C4-2B (cell line): ENCODE results near the gene TOP3B.
A peak's percentile ranks its signal among the peaks of the same experiment; 100 is the strongest.

ENCODE experiments used
- H3K27ac ChIP-seq: fragments of 450-650 bp; 2 replicates; pipeline ENCODE4 v1.5.1; 2017
- ZFX ChIP-seq: fragments of 450-650 bp; IDR thresholded peaks from 2 replicates; pipeline ENCODE4 v1.6.1; 2017
- TF ChIP-seq, protein P1 (sequence below): fragments of 450-650 bp; conservative IDR thresholded peaks from 2 replicates; pipeline ENCODE4 v1.5.1; 2017; ENCODE audit warnings: mild to moderate bottlenecking

TOP3B gene, protein sequence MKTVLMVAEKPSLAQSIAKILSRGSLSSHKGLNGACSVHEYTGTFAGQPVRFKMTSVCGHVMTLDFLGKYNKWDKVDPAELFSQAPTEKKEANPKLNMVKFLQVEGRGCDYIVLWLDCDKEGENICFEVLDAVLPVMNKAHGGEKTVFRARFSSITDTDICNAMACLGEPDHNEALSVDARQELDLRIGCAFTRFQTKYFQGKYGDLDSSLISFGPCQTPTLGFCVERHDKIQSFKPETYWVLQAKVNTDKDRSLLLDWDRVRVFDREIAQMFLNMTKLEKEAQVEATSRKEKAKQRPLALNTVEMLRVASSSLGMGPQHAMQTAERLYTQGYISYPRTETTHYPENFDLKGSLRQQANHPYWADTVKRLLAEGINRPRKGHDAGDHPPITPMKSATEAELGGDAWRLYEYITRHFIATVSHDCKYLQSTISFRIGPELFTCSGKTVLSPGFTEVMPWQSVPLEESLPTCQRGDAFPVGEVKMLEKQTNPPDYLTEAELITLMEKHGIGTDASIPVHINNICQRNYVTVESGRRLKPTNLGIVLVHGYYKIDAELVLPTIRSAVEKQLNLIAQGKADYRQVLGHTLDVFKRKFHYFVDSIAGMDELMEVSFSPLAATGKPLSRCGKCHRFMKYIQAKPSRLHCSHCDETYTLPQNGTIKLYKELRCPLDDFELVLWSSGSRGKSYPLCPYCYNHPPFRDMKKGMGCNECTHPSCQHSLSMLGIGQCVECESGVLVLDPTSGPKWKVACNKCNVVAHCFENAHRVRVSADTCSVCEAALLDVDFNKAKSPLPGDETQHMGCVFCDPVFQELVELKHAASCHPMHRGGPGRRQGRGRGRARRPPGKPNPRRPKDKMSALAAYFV

DNA sequence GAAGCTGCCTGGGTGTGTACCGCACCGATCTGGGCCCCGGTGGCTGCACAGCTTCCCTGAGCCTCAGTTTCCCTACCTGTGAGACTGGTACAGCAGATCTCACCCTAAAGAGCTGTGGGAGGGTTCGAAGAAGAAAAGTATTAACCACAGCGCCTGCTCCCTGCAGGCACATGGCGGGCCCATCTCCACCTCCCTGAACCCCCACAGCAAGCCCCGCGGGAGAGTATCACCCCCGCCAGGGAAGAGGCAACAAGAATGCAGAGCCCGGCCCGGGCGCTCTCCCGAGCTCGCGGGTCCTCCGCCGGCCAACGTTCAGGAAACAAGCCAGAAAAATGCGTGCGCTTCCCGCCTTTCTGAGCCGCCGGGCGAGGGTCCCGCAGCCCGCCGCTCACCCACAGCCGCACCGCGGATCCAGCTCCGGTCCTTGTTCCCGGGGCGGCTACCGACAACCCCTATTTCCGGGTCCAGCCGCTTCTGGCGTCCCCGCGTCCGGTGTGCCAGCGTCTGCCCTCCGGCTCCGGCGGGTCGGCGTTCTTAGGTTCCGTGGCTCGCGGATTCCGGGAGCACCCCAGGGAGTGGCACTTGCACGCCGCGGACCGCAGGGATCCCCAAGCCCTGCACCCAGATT is at the start of gene TOP3B:
TOP3B (minus strand) TSS at position 450 of the 628 bp plus-strand sequence. CDS start 7,078 bp downstream, outside the sequence.
- peak within 1 kb of the TSS; percentile 89 for H3K27ac ChIP-seq
- TF ChIP-seq, protein P1, sequence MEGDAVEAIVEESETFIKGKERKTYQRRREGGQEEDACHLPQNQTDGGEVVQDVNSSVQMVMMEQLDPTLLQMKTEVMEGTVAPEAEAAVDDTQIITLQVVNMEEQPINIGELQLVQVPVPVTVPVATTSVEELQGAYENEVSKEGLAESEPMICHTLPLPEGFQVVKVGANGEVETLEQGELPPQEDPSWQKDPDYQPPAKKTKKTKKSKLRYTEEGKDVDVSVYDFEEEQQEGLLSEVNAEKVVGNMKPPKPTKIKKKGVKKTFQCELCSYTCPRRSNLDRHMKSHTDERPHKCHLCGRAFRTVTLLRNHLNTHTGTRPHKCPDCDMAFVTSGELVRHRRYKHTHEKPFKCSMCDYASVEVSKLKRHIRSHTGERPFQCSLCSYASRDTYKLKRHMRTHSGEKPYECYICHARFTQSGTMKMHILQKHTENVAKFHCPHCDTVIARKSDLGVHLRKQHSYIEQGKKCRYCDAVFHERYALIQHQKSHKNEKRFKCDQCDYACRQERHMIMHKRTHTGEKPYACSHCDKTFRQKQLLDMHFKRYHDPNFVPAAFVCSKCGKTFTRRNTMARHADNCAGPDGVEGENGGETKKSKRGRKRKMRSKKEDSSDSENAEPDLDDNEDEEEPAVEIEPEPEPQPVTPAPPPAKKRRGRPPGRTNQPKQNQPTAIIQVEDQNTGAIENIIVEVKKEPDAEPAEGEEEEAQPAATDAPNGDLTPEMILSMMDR = no peak
- no peak for TF ChIP-seq ZFX

DNA sequence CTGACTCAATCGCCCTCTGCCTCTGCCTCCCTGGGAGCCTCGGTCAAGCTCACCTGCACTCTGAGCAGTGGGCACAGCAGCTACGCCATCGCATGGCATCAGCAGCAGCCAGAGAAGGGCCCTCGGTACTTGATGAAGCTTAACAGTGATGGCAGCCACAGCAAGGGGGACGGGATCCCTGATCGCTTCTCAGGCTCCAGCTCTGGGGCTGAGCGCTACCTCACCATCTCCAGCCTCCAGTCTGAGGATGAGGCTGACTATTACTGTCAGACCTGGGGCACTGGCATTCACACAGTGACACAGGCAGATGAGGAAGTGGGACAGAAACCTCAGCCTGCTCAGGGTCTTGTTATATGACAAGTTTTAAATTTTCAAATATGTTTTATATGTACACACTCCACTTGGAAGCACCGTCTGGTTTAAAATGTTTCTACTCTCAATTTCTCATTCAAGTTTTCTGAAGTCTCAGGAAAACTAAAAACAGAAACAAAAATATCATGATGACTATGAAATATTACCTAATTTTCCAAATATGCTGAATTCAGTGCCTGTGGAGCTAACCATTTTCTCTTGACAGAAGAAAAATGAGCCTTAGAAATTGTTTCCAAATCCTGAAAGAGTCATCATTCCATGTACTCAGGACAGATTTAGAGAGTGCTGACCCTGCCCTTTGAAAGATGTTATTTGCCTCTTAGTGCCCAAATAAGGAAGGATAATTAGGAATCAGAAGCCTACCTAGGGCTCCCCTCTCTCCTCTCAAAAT is 48.8 kb upstream of the TOP3B start:
- TF ChIP-seq, protein P1 = no peak
- TF ChIP-seq ZFX = no peak

DNA sequence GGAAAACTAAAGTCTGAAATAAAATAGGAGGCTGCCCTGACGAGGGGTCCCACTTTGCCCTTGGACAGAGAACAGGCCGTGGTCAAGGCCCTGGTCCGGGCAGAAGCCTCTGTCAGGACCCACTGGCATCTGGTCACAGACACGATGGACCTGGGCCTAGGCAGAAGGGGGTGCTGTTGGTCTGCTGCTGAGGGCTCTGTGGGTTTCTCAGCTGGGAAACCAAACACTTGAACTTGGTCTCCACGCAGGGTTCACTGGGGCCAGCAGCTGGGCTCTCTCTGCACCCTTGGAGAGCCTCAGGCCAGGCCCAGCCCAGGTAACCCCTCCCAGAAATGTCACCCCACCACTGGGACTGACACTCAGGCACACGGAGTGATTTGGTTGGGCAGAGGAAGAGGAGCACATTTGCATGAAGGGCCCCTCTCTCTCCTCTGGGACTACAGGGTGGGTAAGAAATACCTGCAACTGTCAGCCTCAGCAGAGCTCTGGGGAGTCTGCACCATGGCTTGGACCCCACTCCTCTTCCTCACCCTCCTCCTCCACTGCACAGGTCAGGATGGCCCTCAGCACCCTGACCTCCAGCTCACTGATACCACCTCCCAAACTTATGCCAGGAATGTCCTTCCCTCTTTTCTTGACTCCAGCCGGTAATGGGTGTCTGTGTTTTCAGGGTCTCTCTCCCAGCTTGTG is 48.1 kb upstream of the TOP3B start:
- TF ChIP-seq, protein P1 = no peak
- no peak for TF ChIP-seq ZFX
- no peak overlapping the region for H3K27ac ChIP-seq

More for the DNA sequence above, 48.8 kb upstream of the TOP3B start:
- H3K27ac ChIP-seq = no peak overlapping the region

DNA sequence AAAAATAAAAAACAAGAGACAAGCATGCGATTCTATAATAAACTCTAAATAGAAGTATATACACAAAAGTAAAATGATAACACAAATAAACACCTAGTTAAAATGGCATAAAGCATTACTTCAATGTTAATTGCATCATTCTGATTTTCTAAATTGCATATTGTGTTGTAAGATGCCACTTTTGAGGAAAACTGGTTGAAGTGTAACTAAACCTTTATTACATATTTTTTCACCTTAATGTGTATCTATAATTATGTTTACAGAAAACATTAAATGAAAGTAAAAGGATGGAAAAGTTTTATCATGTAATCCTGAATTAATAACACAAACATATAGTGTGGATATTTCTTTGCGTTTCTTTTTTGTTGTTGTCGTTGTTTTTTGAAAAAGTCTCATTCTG is 45.4 kb upstream of the TOP3B start:
- no peak overlapping the region for H3K27ac ChIP-seq
- TF ChIP-seq ZFX = no peak
- TF ChIP-seq, protein P1 = no peak

DNA sequence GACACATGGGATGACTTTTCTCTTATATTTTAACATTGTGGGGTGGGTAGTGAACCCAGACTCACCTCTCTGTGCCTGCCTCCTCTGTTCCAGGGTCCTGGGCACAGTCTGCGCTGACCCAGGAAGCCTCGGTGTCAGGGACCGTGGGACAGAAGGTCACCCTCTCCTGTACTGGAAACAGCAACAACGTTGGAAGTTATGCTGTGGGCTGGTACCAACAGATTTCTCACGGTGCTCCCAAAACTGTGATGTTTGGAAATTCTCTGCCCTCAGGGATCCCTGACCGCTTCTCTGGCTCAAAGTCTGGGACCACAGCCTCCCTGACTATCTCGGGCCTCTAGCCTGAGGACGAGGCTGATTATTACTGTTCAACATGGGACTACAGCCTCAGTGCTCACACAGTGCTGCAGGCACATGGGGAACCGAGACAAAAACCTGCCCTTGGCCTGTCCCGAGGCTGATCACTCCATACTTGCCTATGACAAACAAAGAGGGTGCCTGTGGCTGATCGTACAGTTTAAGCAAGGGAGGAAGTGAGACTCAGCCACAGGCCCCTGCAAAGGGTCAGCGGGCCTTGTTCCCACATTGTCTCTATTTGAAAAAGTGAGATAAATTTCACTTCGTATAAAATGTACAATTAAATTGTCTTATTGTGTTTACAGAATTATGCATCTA is 43.7 kb upstream of the TOP3B start:
- TF ChIP-seq, protein P1 = no peak
- no peak for TF ChIP-seq ZFX
- H3K27ac ChIP-seq = no peak overlapping the region
